ENCODE results near the gene ABCC11. TPM values are rescaled to one million over a fixed set of nuclear protein-coding genes. Genes with fewer than 3 reads are reported as not detected.

The ABCC11 gene
- total RNA-seq, 2 donors from 2014 or later: not detected

GRCh38 chr16:48197294-48197693, 50.0 kb downstream of the ABCC11 start:
- Histone ChIP-seq H3K4me3 (no peak overlapping the region), H3K27ac (no peak overlapping the region), H3K4me1 (no peaks in the 10 kb centered on the region), H3K27me3 (no peaks in the 10 kb centered on the region), H3K36me3 (no peaks in the 10 kb centered on the region), H3K9me3 (no peaks in the 10 kb centered on the region)
- no peak for DNase-seq (ENCODE audit: low spot score)
- no peak for TF ChIP-seq CTCF (IDR thresholded peaks at IDR 0.05)

GRCh38 chr16:48194828-48195556, 52.3 kb downstream of the ABCC11 start:
- Histone ChIP-seq H3K27ac (no peak overlapping the region), H3K27me3 (no peaks in the 10 kb centered on the region), H3K4me3 (no peak overlapping the region), H3K9me3 (no peaks in the 10 kb centered on the region), H3K4me1 (no peaks in the 10 kb centered on the region), H3K36me3 (no peaks in the 10 kb centered on the region)
- DNase-seq (ENCODE audit: low spot score): no peak
- no peak for TF ChIP-seq CTCF (IDR thresholded peaks at IDR 0.05)

- TF ChIP-seq CTCF (IDR thresholded peaks at IDR 0.05): no peak
- no peaks in the 10 kb centered on the region for H3K4me1 ChIP-seq
- H3K9me3 ChIP-seq: no peaks in the 10 kb centered on the region
- H3K4me3 ChIP-seq: no peak overlapping the region
- no peak overlapping the region for H3K27ac ChIP-seq
- DNase-seq (ENCODE audit: low spot score): no peak
- H3K36me3 ChIP-seq: no peaks in the 10 kb centered on the region
- no peaks in the 10 kb centered on the region for H3K27me3 ChIP-seq
Observed at GRCh38 chr16:48193846-48194245, 53.5 kb downstream of the ABCC11 start.

GRCh38 chr16:48188449-48189102, 58.8 kb downstream of the ABCC11 start:
- Histone ChIP-seq H3K27me3 (no peaks in the 10 kb centered on the region), H3K4me1 (no peaks in the 10 kb centered on the region), H3K27ac (no peak overlapping the region), H3K36me3 (no peaks in the 10 kb centered on the region), H3K4me3 (no peak overlapping the region), H3K9me3 (no peaks in the 10 kb centered on the region)
- no peak for DNase-seq (ENCODE audit: low spot score)
- TF ChIP-seq CTCF (IDR thresholded peaks at IDR 0.05): no peak

- Histone ChIP-seq H3K27ac (no peak overlapping the region), H3K9me3 (no peaks in the 10 kb centered on the region), H3K27me3 (no peaks in the 10 kb centered on the region), H3K36me3 (no peaks in the 10 kb centered on the region), H3K4me1 (no peaks in the 10 kb centered on the region), H3K4me3 (no peak overlapping the region)
- no peak for DNase-seq (ENCODE audit: low spot score)
- no peak for TF ChIP-seq CTCF (IDR thresholded peaks at IDR 0.05)
Observed at GRCh38 chr16:48187779-48188178, 59.6 kb downstream of the ABCC11 start.
